GM12872 (cell line): ENCODE measurements around the gene KBTBD6.

Experiments
- TF ChIP-seq, protein P1 (sequence below): IDR thresholded peaks from 3 replicates; pipeline ENCODE4 v1.5.1; 2011; ENCODE audit warnings: low read depth, mild to moderate bottlenecking, low read length, moderate library complexity; ENCODE audit not compliant: insufficient read depth

Gene KBTBD6, protein sequence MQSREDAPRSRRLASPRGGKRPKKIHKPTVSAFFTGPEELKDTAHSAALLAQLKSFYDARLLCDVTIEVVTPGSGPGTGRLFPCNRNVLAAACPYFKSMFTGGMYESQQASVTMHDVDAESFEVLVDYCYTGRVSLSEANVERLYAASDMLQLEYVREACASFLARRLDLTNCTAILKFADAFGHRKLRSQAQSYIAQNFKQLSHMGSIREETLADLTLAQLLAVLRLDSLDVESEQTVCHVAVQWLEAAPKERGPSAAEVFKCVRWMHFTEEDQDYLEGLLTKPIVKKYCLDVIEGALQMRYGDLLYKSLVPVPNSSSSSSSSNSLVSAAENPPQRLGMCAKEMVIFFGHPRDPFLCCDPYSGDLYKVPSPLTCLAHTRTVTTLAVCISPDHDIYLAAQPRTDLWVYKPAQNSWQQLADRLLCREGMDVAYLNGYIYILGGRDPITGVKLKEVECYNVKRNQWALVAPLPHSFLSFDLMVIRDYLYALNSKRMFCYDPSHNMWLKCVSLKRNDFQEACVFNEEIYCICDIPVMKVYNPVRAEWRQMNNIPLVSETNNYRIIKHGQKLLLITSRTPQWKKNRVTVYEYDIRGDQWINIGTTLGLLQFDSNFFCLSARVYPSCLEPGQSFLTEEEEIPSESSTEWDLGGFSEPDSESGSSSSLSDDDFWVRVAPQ

DNA sequence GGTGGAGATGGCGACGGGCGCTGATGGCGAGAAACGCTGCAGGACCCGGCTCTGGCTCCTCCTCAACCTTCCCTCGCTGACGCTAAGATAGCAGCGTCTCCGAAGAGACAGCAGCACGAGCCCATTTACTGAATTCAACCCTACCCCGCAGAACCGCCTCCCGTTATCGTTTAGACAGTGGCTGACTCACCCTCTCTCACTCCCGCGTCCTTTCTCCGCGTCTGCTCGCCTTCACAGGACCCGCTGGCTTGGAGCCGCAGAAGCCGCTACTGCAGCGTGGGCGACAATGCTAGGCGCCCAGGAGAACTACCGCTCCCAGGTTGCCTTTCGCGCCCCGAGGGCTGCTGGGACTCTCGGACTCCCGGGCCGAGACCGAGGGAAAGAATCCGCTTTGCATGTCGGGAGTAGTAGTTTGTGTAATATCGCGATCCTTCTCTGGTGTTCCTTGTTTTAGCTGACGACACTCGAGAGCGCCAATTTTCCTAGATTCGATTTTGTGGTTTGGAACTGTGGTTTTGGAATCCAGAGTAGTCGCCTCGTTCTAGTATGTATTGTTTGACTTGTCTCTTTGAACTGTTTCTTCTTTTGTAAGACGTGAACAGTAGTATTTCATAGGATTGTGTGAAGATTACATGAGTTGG lies at the start of gene KBTBD6:
TSS of gene KBTBD6 (minus strand) at position 291 of the 641 bp plus-strand sequence. CDS start 291 bp downstream, outside the sequence.
- TF ChIP-seq, protein P1, sequence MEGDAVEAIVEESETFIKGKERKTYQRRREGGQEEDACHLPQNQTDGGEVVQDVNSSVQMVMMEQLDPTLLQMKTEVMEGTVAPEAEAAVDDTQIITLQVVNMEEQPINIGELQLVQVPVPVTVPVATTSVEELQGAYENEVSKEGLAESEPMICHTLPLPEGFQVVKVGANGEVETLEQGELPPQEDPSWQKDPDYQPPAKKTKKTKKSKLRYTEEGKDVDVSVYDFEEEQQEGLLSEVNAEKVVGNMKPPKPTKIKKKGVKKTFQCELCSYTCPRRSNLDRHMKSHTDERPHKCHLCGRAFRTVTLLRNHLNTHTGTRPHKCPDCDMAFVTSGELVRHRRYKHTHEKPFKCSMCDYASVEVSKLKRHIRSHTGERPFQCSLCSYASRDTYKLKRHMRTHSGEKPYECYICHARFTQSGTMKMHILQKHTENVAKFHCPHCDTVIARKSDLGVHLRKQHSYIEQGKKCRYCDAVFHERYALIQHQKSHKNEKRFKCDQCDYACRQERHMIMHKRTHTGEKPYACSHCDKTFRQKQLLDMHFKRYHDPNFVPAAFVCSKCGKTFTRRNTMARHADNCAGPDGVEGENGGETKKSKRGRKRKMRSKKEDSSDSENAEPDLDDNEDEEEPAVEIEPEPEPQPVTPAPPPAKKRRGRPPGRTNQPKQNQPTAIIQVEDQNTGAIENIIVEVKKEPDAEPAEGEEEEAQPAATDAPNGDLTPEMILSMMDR: no peak

DNA sequence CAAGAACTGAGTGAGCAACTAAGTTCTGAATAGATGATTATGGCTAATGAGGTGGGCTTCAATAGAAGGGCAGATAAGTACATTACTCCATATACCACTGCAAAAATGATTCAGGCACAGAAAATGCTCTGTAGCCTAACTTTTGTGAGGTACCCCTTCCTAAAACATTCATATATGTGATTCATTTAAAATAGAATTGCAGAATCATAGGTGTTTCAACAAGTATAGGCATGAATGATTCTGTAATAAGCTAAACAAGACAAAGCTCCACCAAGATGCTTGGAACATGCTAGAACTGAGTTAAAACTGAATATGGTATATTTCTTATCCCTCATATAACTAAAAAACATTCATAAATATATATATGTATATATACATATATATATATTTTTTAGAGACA lies 49.6 kb upstream of the KBTBD6 start:
- TF ChIP-seq, protein P1: no peak

DNA sequence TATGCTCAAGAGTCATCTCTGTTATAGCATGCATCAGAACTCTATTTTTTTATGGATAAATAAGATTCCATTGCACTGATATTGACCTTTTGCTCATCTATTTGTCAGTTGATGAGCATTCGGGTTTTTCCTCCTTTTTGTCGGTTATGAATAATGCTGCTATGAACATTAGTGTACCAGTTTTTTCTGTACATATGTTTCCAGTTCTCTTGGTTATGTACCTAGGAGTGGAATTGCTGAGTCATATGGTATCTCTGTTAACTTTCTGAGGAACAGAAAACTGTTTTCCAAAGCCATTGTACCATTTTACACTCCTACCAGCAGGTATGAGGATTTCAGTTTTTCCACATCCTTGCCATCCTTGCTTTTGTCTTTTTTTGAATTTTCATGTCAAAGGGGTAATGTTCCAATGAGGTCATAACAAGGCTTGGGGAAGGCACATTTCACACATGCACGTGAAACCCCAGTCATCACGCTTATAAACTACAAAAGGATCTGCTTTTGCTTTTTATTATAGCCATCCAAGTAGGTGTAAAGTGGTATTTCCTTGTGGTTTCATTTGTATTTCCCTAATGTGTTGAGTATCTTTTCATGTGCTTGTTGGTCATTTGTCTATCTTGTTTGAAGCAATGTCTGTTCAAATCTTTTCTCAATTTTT lies 47.1 kb upstream of the KBTBD6 start:
- TF ChIP-seq, protein P1: no peak

DNA sequence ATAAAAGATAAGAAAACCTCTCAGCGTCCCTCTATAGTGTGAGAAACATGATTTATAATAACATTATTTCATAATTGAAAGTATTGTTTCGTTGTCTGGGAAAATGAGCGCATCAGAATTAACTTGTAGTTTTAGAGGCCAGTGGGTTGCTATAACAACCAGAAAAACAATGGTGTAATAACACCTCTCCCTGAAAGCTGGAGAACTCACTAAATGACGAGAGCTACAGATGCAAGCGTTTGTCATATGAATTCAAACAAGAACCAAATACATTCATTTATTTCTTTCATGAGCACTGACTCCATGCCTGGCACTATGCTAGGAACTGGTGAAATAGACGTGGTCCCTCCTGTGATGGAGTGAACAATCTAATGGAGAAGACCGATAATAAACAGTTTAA lies 45.4 kb upstream of the KBTBD6 start:
- TF ChIP-seq, protein P1: no peak

DNA sequence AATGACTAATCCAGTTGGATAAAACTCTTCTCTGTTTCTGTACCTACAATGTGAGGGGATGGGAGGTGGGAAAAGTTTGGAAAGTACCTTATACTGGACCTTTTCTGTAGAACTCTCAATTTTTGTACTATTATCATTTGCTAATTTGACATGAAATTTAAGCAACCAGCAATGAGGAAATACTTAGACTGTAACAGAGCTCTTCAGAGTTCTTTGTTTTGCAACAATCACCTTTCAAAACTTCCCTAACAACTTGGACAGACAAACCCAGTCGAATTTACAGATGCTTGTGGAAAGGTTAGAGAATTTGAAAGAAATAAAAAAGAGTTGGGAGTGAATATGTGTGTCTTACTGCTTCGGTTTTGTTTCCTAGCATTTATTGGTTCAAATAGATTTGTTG lies 45.0 kb upstream of the KBTBD6 start:
- TF ChIP-seq, protein P1: no peak

DNA sequence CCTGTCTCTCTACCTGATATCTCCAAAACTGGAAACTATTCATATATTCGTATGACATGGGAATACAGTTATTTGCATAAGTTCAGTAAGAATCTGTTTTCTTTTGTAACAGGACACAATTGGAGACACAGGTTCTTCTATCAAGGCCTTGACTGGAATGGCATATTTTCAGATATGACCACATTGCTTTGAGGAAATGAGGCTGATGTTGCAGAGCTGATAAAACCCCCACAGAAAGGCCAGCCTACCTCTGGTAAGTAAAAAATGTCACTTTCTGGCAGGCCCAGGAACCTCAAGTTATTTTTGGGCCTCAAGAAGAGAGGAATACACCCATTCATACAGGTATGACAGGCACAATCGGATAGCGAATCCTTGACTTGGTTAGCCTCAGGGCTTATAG lies 29.5 kb upstream of the KBTBD6 start:
- TF ChIP-seq, protein P1: no peak

DNA sequence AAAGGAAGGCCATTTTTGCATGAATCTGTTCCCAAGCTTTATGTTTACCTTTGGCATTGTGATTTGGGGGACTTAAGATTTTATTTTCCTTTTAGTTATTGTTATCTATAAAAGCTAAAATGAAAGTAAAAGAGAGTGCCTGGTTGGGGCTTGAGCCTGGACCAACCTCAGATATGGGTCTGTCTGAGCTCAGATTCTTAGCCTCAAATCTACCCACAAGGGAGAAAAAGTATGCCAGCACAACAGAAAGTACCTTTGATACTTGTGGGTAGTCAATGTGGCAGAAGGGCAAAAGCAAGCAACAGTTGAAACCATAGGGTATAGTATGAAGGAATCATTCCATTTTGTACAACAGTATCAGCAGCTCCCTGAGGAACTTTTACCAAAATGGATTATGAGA lies 26.6 kb upstream of the KBTBD6 start:
- TF ChIP-seq, protein P1: no peak
